Urinary bladder (tissue), 4 donors: Measurements from ENCODE around the gene RARRES1. TPM values are rescaled to one million over a fixed set of nuclear protein-coding genes. Genes with fewer than 3 reads are reported as not detected.

Source experiments
- DNase-seq: peaks from one replicate; pipeline ENCODE4 v3.0.0-alpha.2; 2015; ENCODE audit errors: extremely low spot score
- H3K27ac ChIP-seq: one replicate; pipeline ENCODE4 v1.5.1; 2013; ENCODE audit warnings: low read depth, mild to moderate bottlenecking, moderate library complexity
- H3K36me3 ChIP-seq: one replicate; pipeline ENCODE4 v1.6.1; 2013; ENCODE audit warnings: mild to moderate bottlenecking, moderate library complexity; ENCODE audit not compliant: insufficient read depth
- H3K4me1 ChIP-seq: one replicate; pipeline ENCODE4 v1.6.1; 2013; ENCODE audit warnings: mild to moderate bottlenecking, moderate library complexity; ENCODE audit not compliant: insufficient read depth
- H3K4me3 ChIP-seq: one replicate; pipeline ENCODE4 v1.5.1; 2013; ENCODE audit warnings: low read depth, low read length
- WGBS: extraction: QIAGEN DNeasy Blood & Tissue Kit; methylation state at CpG from one replicate; pipeline ENCODE4 v1.1.7; 2013; 5-methylcytosine and 5-hydroxymethylcytosine counted together
- polyA plus RNA-seq: library from polyadenylated mRNA; stranded (reverse); fragments of 200-250 nt; gene quantifications from one replicate; pipeline ENCODE4 v1.2.3, GENCODE V29; 2013
- total RNA-seq: library from RNA; depleted of rRNA; stranded (reverse); fragments of >200 nt; gene quantifications from one replicate; pipeline ENCODE4 v1.2.3, GENCODE V29; 2014
- donor health status: healthy with polysubstance abuse.
- donor health status: healthy.

The RARRES1 gene
- total and polyA plus RNA-seq, 2 donors = 26.3 to 67.0 TPM

GRCh38 chr3:158750016-158750415 lies 17.8 kb upstream of the RARRES1 start:
- Histone ChIP-seq H3K4me1 (no peaks in the 10 kb centered on the region), H3K36me3 (no peaks in the 10 kb centered on the region), H3K4me3 (no peak overlapping the region), H3K27ac (no peak overlapping the region)
- WGBS = 89% methylated on average over 6 of the region's 6 CpGs
- no peak for DNase-seq

- no peaks in the 10 kb centered on the region for H3K4me1 ChIP-seq
- no peak for DNase-seq
- no peaks in the 10 kb centered on the region for H3K36me3 ChIP-seq
- no peak overlapping the region for H3K27ac ChIP-seq
- H3K4me3 ChIP-seq = no peak overlapping the region
- WGBS = 81% methylated on average over 5 of the region's 5 CpGs
Observed at GRCh38 chr3:158749526-158749925, 17.3 kb upstream of the RARRES1 start.

- H3K27ac ChIP-seq = no peak overlapping the region
- H3K36me3 ChIP-seq = peaks cover 3% of the 10 kb centered on the region
- H3K4me1 ChIP-seq = no peaks in the 10 kb centered on the region
- no peak for DNase-seq
- WGBS = 42% methylated on average over 7 of the region's 7 CpGs
- H3K4me3 ChIP-seq = no peak overlapping the region
Observed at GRCh38 chr3:158748237-158748828, 16.1 kb upstream of the RARRES1 start.

- DNase-seq = no peak
- Histone ChIP-seq H3K4me1 (no peaks in the 10 kb centered on the region), H3K4me3 (no peak overlapping the region), H3K36me3 (peaks cover 3% of the 10 kb centered on the region), H3K27ac (no peak overlapping the region)
- 97% methylated on average over 3 of the region's 3 CpGs for WGBS
Observed at GRCh38 chr3:158747417-158747816, 15.2 kb upstream of the RARRES1 start.

GRCh38 chr3:158745551-158745950 lies 13.3 kb upstream of the RARRES1 start:
- 81% methylated on average over 1 of the region's 1 CpG for WGBS
- Histone ChIP-seq H3K4me3 (no peak overlapping the region), H3K36me3 (peaks cover 3% of the 10 kb centered on the region), H3K27ac (no peak overlapping the region), H3K4me1 (no peaks in the 10 kb centered on the region)
- DNase-seq = no peak

- H3K36me3 ChIP-seq = peaks cover 3% of the 10 kb centered on the region
- no peak overlapping the region for H3K4me3 ChIP-seq
- no peak for DNase-seq
- 96% methylated on average over 4 of the region's 4 CpGs for WGBS
- no peak overlapping the region for H3K27ac ChIP-seq
- H3K4me1 ChIP-seq = no peaks in the 10 kb centered on the region
Observed at GRCh38 chr3:158744567-158745288, 12.5 kb upstream of the RARRES1 start.

GRCh38 chr3:158743664-158744566 lies 11.7 kb upstream of the RARRES1 start:
- Histone ChIP-seq H3K4me3 (no peak overlapping the region), H3K27ac (no peak overlapping the region), H3K4me1 (no peaks in the 10 kb centered on the region), H3K36me3 (peaks cover 3% of the 10 kb centered on the region)
- 85% methylated on average over 5 of the region's 5 CpGs for WGBS
- no peak for DNase-seq

- no peak overlapping the region for H3K27ac ChIP-seq
- WGBS = 85% methylated on average over 4 of the region's 4 CpGs
- H3K4me3 ChIP-seq = no peak overlapping the region
- no peak for DNase-seq
- H3K36me3 ChIP-seq = peaks cover 3% of the 10 kb centered on the region
- no peaks in the 10 kb centered on the region for H3K4me1 ChIP-seq
Observed at GRCh38 chr3:158742871-158743663, 10.8 kb upstream of the RARRES1 start.

- Histone ChIP-seq H3K27ac (no peak overlapping the region), H3K4me1 (no peaks in the 10 kb centered on the region), H3K36me3 (peaks cover 3% of the 10 kb centered on the region), H3K4me3 (no peak overlapping the region)
- no peak for DNase-seq
- 69% methylated on average over 3 of the region's 3 CpGs for WGBS
Observed at GRCh38 chr3:158739661-158740060, 7.4 kb upstream of the RARRES1 start.

- H3K36me3 ChIP-seq = peaks cover 3% of the 10 kb centered on the region
- 86% methylated on average over 4 of the region's 4 CpGs for WGBS
- H3K4me3 ChIP-seq = no peak overlapping the region
- no peak overlapping the region for H3K27ac ChIP-seq
- DNase-seq = no peak
- no peaks in the 10 kb centered on the region for H3K4me1 ChIP-seq
Observed at GRCh38 chr3:158739078-158739477, 6.8 kb upstream of the RARRES1 start.

- Histone ChIP-seq H3K27ac (no peak overlapping the region), H3K4me3 (no peak overlapping the region), H3K36me3 (peaks cover under 1% of the 10 kb centered on the region), H3K4me1 (no peaks in the 10 kb centered on the region)
- DNase-seq = no peak
- WGBS = 94% methylated on average over 6 of the region's 6 CpGs
Observed at GRCh38 chr3:158738653-158739052, 6.4 kb upstream of the RARRES1 start.

- H3K4me3 ChIP-seq = no peak overlapping the region
- no peak overlapping the region for H3K27ac ChIP-seq
- WGBS = 72% methylated on average over 9 of the region's 9 CpGs
- no peaks in the 10 kb centered on the region for H3K4me1 ChIP-seq
- H3K36me3 ChIP-seq = no peaks in the 10 kb centered on the region
- no peak for DNase-seq
Observed at GRCh38 chr3:158737976-158738615, 5.8 kb upstream of the RARRES1 start.

GRCh38 chr3:158737410-158737809 lies 5.2 kb upstream of the RARRES1 start:
- WGBS = 49% methylated on average over 2 of the region's 2 CpGs
- Histone ChIP-seq H3K27ac (no peak overlapping the region), H3K4me1 (no peaks in the 10 kb centered on the region), H3K4me3 (no peak overlapping the region), H3K36me3 (no peaks in the 10 kb centered on the region)
- DNase-seq = no peak
